Thyroid gland (tissue), 4 donors: ENCODE results near the gene SAMD4A.

Experiments
- POLR2A ChIP-seq, 2 donors: fragments of 450-650 bp; IDR thresholded peaks; one replicate each; pipeline ENCODE4 v1.6.1; 2017; ENCODE audit warnings: antibody characterized with exemption in 2 of 2, mild to moderate bottlenecking in 2 of 2, moderate library complexity in 1 of 2
- TF ChIP-seq, protein P1 (sequence below), 6 experiments: fragments of 200-600 bp in 3 of 6; fragments of 450-650 bp in 3 of 6; sonication (generic) in 3 of 6; IDR thresholded peaks; one replicate each; pipeline ENCODE4 v1.5.1; 2016 to 2019; ENCODE audit warnings: antibody characterized with exemption in 6 of 6, mild to moderate bottlenecking in 2 of 6, inconsistent platforms in 1 of 6, moderate library complexity in 1 of 6

DNA sequence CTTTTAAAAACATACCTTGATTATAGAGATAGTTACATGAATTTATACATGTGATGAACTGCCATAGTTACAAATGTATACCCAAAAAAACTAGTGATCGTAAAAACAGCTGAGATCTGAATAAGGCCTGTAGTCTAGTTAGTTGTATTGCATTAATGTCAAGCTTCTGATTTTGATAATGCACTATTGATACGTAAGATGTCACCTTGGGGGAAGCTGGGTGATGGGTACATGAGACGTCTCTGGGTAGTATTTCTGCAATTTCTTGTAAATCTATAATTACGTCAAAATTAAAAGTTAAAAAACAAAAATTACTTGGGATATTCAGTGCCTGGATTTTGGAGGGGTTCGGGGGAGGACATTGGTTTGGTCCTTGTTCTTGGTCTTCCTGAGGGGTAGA lies 144.4 kb downstream of the SAMD4A start:
- TF ChIP-seq, protein P1, sequence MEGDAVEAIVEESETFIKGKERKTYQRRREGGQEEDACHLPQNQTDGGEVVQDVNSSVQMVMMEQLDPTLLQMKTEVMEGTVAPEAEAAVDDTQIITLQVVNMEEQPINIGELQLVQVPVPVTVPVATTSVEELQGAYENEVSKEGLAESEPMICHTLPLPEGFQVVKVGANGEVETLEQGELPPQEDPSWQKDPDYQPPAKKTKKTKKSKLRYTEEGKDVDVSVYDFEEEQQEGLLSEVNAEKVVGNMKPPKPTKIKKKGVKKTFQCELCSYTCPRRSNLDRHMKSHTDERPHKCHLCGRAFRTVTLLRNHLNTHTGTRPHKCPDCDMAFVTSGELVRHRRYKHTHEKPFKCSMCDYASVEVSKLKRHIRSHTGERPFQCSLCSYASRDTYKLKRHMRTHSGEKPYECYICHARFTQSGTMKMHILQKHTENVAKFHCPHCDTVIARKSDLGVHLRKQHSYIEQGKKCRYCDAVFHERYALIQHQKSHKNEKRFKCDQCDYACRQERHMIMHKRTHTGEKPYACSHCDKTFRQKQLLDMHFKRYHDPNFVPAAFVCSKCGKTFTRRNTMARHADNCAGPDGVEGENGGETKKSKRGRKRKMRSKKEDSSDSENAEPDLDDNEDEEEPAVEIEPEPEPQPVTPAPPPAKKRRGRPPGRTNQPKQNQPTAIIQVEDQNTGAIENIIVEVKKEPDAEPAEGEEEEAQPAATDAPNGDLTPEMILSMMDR (IDR thresholded peaks at IDR 0.05) = no peak
- no peak for TF ChIP-seq POLR2A (IDR thresholded peaks at IDR 0.05)
